GM19099 (cell line): ENCODE results near the gene TBR1.

Source experiments
- POLR2A ChIP-seq: IDR thresholded peaks from 3 replicates; pipeline ENCODE4 v1.6.1; 2011; ENCODE audit warnings: low read depth; ENCODE audit not compliant: insufficient read length; ENCODE audit errors: extremely low read depth

TBR1 gene

GRCh38 chr2:161434118-161434517 is 18.0 kb downstream of the TBR1 start:
- TF ChIP-seq POLR2A, result no peak

GRCh38 chr2:161436411-161436810 is 20.3 kb downstream of the TBR1 start:
- TF ChIP-seq POLR2A, result no peak

DNA sequence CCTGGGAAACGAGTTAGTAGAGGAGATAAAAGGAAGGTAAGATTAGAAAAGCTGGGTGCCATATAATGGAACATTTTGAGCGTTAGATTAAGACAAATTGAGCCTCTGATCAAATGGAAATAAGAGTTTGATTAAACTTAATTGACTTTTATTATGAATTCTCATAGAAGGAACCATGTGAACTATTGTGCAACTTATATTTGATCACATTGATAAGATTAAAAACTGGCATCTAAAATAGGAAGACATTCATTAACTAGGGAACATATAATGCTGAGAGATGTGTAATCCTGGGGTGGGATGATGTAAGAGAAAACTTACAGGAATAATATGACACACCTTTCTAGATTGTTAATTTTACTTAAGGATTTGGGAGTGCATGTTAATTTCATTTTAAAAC is 22.5 kb downstream of the TBR1 start:
- TF ChIP-seq POLR2A, result no peak

GRCh38 chr2:161445097-161445496 is 29.0 kb downstream of the TBR1 start:
- no peak for TF ChIP-seq POLR2A

DNA sequence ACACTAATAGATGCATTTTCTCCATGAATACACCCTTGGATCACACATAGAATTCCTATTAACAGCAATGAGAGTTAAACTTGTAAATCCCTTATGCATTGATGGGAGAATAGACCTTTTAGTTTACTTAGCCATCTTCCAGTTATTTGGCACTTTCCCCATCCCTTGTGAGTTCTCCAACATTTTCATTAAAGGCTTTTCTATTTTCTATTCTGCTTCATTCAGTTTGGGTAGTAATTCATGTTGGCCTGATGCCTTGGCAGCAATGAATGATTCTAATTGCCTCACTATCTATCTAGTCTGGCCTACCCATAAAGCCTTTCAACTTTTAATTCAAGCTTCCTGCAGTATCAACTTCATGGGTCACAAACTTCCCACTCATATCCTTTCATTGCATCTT is 32.3 kb downstream of the TBR1 start:
- TF ChIP-seq POLR2A, result no peak

GRCh38 chr2:161471631-161472030 is 55.5 kb downstream of the TBR1 start:
- TF ChIP-seq POLR2A, result no peak

GRCh38 chr2:161474920-161475319 is 58.8 kb downstream of the TBR1 start:
- TF ChIP-seq POLR2A, result no peak
